ENCODE measurements around the gene ALOXE3.
"Not testable (repeated sequence)": the region's sequence is repeated elsewhere in the genome, so short reads cannot be mapped to it uniquely, and the experiment has no call there.

Gene ALOXE3

GRCh38 chr17:8066841-8067775 lies 51.2 kb downstream of the ALOXE3 start:
- no peak for DNase-seq

GRCh38 chr17:8064561-8065019 lies 53.7 kb downstream of the ALOXE3 start:
- no peak for DNase-seq

GRCh38 chr17:8063761-8064534 lies 54.4 kb downstream of the ALOXE3 start:
- no peak for DNase-seq

GRCh38 chr17:8062807-8063483 lies 55.4 kb downstream of the ALOXE3 start:
- DNase-seq: no peak

- no peak for DNase-seq
Observed at GRCh38 chr17:8062435-8062806, 55.9 kb downstream of the ALOXE3 start.

GRCh38 chr17:8061851-8062250 lies 56.5 kb downstream of the ALOXE3 start:
- DNase-seq: not testable (repeated sequence)

- peak; percentile 82 for DNase-seq
Observed at GRCh38 chr17:8060274-8060673, 58.0 kb downstream of the ALOXE3 start.

GRCh38 chr17:8059131-8059530 lies 59.2 kb downstream of the ALOXE3 start:
- no peak for DNase-seq

GRCh38 chr17:8057691-8058114 lies 60.6 kb downstream of the ALOXE3 start:
- DNase-seq: peak; percentile 81

GRCh38 chr17:8056976-8057625 lies 61.2 kb downstream of the ALOXE3 start:
- no peak for DNase-seq

GRCh38 chr17:8056232-8056975 lies 61.9 kb downstream of the ALOXE3 start:
- peak; percentile 20 for DNase-seq

- no peak for DNase-seq
Observed at GRCh38 chr17:8055851-8056231, 62.5 kb downstream of the ALOXE3 start.

- no peak for DNase-seq
Observed at GRCh38 chr17:8053600-8053999, 64.7 kb downstream of the ALOXE3 start.

GRCh38 chr17:8052256-8053252 lies 65.8 kb downstream of the ALOXE3 start:
- DNase-seq: no peak

GRCh38 chr17:8051831-8052230 lies 66.5 kb downstream of the ALOXE3 start:
- DNase-seq: no peak

- no peak for DNase-seq
Observed at GRCh38 chr17:8048736-8049135, 69.6 kb downstream of the ALOXE3 start.

GRCh38 chr17:8048236-8048635 lies 70.1 kb downstream of the ALOXE3 start:
- DNase-seq: no peak

GRCh38 chr17:8047769-8048110 lies 70.6 kb downstream of the ALOXE3 start:
- DNase-seq: no peak

- no peak for DNase-seq
Observed at GRCh38 chr17:8046929-8047768, 71.2 kb downstream of the ALOXE3 start.

Data from CD4-positive, alpha-beta T cell treated with Interleukin-12 subunit alpha and Interleukin-12 subunit beta, for 1 hour (primary cell).